Activated CD4-positive, CD25-positive, alpha-beta regulatory T cell treated with anti-CD3 and anti-CD28 coated beads, Interleukin-2, amount 50 U/mL, for 24 hours (primary cell): ENCODE data around the gene PTPRN2.
"Not testable (repeated sequence)": the region's sequence is repeated elsewhere in the genome, so short reads cannot be mapped to it uniquely, and the experiment has no call there.

Experiments
- ATAC-seq, 2 donors: fragments of 150-1000 bp; cut with Tn5 transposase; one replicate each; pipeline ENCODE4 v1.10.0; 2021; ENCODE audit warnings: mild to moderate bottlenecking in 1 of 2, moderate library complexity in 1 of 2

The PTPRN2 gene

GRCh38 chr7:158414002-158414401 lies 173.6 kb downstream of the PTPRN2 start:
- no peak for ATAC-seq

DNA sequence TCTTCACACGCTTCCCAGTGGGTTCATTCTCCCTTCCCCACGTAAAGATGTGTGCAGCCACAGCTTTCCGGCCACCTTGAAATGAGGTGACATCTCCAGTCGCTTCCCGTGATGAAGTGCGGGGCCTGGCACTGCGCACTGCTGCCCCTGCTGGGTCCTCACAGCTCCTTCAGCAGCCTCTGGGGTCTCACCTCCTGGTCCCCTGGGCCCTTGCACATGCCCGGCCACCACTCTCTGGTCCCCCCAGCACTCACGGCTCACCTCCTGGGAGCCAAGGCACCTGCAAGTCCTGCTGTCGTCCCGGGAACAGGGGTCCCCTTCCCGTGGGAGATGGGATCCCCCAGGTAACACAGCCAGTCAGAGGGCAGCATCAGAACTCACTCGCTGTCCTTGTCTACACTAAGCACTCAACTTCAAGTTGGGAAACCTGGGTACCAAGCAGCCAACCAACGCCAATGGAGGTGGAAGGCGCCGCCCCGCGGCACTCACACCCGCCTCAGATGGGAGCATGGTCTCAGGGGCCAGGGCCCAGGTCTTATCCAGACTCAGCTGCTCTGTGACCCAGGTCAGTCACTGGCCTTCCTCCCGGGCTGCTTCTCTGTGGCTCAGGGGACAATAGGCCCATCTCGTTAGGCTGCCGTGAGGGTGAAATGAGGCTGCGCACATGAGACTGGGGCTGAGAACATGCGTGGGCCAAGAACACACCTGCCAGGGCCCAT lies 176.2 kb downstream of the PTPRN2 start:
- no peak for ATAC-seq

GRCh38 chr7:158410720-158411119 lies 176.9 kb downstream of the PTPRN2 start:
- no peak for ATAC-seq

- no peak for ATAC-seq
Measured at GRCh38 chr7:158409816-158410330, 177.8 kb downstream of the PTPRN2 start.

- no peak for ATAC-seq
Measured at GRCh38 chr7:158409120-158409519, 178.5 kb downstream of the PTPRN2 start.

- no peak for ATAC-seq
Measured at GRCh38 chr7:158408318-158408920, 179.2 kb downstream of the PTPRN2 start.

DNA sequence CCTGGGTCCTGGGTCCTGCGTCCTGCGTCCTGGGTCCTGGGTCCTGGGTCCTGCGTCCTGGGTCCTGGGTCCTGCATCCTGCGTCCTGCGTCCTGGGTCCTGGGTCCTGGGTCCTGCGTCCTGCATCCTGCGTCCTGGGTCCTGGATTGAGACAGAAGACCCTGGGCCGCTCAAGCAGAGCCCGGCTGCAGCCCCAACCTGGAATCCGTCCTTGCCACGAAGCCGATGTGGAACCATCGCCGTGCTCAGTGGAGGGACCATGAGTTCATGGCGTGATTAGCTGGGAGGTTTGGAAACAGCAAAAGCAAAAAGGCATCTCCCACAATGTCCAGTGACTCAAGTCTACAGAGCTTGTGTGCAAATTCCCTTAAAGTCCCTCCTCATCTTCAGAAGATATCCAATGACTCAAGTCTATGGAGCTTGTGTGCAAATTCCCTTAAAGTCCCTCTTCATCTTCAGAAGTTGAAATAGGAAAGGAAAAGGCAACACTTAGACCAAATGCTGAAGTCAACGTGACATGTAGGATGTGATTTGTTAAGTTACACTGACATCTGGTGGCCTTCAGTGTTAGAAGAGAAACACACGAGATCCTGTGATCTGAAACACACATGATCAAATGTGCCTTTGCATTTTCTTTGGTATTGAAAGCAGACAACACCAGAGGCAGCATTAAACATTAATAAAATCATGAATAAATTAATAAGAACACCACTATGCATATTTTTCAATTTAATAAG lies 179.9 kb downstream of the PTPRN2 start:
- ATAC-seq = no peak

DNA sequence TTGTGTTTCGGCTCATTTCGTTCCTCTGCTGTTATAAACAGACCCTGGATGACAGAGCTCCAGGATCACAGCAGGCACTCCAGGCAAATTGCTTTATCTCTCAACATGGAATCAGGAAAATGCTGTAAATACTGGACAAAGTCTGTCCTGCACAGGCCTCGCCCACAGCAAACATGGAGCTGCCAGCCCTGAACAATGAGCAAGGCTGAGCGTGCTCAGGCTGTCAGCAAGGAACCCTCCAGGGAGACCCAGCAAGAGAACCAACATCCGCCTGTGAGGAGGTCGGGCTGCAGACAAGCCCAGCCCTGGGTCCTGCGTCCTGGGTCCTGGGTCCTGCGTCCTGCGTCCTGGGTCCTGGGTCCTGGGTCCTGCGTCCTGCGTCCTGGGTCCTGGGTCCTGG lies 180.8 kb downstream of the PTPRN2 start:
- ATAC-seq = no peak

DNA sequence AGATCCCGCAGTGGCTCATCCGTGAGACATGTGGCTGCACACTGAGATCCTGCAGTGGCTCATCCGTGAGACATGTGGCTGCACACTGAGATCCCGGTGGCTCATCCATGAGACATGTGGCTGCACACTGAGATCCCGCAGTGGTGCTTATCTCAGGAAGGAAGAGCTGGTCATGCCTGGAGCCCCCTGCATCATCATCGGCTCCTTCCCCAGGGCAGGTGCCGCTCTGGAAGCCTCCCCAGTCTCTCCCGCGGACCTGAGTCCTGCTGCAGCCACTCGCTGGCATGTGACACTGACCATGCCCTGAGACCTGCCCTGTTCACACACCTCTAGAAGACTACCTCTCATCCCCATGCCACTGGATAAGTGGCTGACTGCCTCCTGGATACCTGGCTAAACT lies 181.3 kb downstream of the PTPRN2 start:
- ATAC-seq = no peak

DNA sequence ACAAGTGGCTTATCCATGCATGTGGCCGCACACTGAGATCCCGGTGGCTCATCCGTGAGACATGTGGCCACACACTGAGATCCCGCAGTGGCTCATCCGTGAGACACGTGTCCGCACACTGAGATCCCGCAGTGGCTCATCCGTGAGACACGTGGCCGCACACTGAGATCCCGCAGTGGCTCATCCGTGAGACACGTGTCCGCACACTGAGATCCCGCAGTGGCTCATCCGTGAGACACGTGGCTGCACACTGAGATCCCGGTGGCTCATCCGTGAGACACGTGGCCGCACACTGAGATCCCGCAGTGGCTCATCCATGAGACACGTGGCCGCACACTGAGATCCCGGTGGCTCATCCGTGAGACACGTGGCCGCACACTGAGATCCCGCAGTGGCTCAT lies 181.9 kb downstream of the PTPRN2 start:
- ATAC-seq = not testable (repeated sequence)

DNA sequence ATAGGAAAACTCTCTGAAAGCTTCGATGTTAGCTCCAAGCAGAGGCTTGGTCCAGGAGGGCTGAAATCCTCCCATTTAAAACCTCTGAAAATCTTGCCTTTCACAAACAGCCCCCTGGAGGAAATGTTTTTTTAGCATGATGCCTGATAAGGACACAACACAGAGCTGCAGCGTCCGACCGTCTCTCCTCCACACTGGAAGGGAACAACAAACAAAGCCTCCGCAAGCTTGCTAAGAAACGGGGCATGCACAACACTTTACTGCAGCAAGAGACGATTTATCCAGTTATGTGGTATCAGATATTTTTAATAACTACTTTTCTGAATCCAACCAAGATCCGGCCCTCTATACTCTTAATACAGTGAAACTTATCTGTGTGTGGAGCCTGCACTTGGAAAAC lies 182.3 kb downstream of the PTPRN2 start:
- no peak for ATAC-seq

GRCh38 chr7:158404031-158404761 lies 183.4 kb downstream of the PTPRN2 start:
- ATAC-seq = no peak

GRCh38 chr7:158403013-158403821 lies 184.4 kb downstream of the PTPRN2 start:
- ATAC-seq = no peak

GRCh38 chr7:158402471-158402870 lies 185.2 kb downstream of the PTPRN2 start:
- ATAC-seq = no peak

DNA sequence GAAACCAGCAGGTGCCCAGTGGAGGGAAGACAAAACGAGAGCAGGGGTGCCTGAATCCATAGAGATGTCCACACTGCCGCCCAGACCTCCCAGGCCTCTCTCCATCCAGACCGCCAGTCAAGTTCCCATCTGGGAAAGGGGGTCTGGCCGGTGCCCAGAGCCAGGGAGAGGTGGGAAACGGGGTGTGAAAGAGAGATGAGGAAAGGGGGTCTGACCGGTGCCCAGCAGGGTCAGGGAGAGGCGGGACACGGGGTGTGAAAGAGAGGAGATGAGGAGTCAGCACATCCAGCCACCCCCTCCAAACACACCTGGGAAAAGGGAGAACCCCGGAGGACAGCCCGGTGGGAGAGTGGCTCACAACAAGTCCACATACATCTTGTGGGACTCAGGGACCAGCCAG lies 185.8 kb downstream of the PTPRN2 start:
- ATAC-seq = no peak

DNA sequence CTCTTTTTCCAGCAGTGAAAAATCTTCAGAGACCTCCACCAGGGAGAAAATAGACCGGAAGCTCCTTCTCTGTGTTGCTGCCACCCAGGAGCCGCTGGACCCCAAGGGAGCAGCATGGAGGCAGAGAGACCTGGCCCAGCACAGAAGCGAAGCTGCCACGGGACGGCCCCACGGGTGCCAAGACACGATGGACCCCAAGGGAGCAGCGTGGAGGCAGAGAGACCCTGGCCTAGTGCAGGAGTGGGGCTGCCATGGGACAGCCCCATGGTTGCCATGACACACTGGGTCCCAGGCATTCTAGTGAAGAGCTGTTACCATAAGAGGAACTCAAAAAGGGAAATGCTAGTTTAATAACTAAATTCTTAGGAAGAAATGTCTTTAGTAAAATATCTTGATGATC lies 186.3 kb downstream of the PTPRN2 start:
- no peak for ATAC-seq

GRCh38 chr7:158400601-158401225 lies 186.9 kb downstream of the PTPRN2 start:
- no peak for ATAC-seq

DNA sequence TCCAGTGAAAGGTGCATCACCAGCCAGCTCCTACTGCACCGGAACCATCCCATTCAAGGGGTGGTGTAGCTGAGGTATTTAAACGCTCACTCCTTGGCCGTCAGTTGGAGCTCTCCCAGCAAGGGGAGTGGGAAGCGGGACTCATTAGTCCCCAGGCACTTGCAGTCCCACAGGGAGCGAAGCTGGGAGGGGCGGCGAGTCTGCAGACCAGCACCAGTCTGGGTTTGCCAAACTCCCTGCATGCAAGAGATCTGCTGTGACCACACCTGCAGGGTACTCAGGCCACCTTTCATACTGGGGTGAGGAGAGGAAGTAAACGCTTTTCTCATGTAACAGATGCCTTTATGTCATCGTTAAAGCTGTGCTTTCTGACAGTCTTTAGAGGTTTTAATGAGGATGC lies 187.9 kb downstream of the PTPRN2 start:
- ATAC-seq = no peak

DNA sequence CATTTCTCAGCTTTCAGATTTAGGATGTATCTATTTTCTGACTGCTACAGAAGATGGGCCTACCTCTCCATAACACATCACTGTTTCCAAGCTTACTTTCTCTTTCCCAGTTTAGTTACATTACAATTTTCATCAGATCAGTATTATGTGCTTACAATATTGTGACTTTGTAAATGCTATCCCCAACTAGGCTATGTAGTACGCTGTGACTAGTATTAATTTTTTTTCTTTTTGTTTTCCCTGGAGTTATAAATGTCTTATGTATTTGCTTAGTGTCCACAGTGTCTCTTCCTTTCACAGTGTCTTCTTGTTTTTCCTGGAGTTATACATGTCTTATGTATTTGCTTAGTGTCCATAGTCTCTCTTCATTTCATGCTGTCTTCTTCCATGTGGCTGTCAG lies 188.9 kb downstream of the PTPRN2 start:
- no peak for ATAC-seq

- ATAC-seq = no peak
Measured at GRCh38 chr7:158397885-158398284, 189.7 kb downstream of the PTPRN2 start.

GRCh38 chr7:158396982-158397862 lies 190.4 kb downstream of the PTPRN2 start:
- no peak for ATAC-seq
